ENCODE results near the gene GLT1D1.

GLT1D1 gene

DNA sequence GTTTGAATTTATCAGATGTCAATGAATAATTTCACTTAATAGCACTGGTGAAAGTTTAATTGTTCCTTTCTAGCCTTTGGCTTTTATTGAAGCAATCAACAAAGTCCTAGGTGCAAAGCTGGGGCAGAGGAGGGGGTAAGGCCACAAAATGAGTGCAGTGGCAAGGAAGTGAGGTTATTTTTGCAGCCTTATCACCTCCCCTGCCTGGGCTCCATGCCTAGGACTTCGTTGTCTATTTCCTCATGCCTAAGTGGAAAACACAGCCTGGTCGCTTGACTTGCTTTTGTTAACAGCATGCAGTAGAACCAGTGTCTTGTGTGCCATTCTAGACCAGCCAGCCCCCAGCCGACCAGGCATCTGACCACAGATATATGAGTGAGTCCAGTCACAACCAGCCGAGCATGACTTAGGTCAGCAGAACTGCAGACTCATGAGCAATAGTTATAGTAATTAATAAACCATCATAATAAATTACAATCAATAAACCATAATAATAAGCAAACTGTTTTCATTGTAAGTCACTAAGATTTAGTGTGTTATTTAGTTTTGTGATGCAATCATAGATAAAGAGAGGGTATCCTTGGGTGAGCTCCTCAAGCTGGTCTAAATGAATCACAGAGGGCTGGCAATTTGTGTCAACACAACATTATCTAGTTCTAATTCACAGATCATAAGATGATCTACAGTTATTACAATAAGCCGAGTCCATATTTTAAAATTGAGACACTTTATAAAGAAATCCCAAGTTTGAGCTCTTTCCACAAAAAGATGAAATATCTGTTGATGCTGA, 156.8 kb downstream of the GLT1D1 start:
- DNase-seq, result no peak

DNA sequence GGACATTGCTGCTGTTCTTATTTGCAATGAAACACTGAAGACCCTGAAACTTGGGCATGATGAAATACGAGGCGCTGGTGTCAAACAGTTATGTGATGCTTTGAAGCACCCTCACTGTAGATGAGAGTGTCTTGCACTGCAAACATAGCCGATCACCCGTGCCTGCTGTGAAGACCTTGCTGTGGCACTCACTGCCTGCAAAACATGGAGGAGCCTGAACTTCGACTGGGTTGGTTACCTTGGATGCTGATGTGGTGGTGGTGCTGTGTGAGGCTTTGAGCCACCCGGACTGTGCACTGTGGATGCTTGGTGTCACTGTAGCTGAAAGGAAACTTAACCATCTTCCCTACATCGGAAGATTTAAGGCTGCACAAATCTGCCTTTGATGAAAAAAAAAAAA, 162.9 kb downstream of the GLT1D1 start:
- no peak for DNase-seq

DNA sequence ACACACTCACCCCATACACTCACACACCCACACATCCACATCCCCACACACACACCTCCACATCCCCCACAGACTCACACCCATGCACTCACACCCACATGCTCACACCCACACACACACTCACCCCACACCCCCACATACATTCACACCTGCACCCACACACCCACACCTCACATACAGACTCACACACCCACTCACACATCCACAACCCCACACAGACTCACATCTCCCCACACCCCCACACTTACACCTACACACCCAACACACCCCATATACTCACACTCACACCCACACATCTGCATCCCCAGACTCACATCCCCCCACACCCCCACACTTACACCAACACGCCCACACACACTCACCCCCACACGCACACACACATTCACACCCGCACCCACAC, 171.8 kb downstream of the GLT1D1 start:
- no peak for DNase-seq

DNA sequence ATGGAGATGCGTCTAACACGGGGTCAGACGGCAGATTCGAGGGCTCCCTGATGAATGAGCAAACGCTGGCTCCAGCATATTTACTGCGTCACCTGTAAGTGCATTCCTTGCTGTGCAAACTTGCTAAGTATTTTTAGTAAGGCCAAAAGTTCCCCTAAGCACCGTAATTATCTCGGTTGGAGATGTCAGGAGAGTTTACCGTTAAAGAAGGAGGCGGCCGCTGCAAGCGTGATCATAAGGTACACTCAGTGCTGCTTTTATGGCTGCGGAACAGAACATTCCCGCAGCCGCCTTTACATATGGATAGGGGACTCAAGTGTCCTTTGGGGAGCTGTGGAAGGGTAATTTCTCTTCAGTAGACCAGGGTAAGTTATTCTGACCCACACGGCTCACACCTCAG, 175.6 kb downstream of the GLT1D1 start:
- no peak for DNase-seq
